Smooth muscle cell (in vitro differentiated cells): Measurements from ENCODE around the gene SELENOS. TPM values are rescaled to one million over a fixed set of nuclear protein-coding genes. Genes with fewer than 3 reads are reported as not detected.

Experiments
- DNase-seq: peaks from one replicate; lab custom pipeline; 2025; ENCODE audit not compliant: unreplicated experiment; lab: John Stamatoyannopoulos, UW
- H2AFZ ChIP-seq: fragments of 200-600 bp; sonication (generic); 2 replicates; pipeline ENCODE4 v1.6.0; 2016; ENCODE audit warnings: antibody characterized with exemption, low read depth, mild to moderate bottlenecking
- H3F3A ChIP-seq: fragments of 200-600 bp; sonication (generic); 2 replicates; pipeline ENCODE4 v1.6.0; 2017; ENCODE audit warnings: antibody characterized with exemption, low read depth
- H3K27ac ChIP-seq: fragments of 200-600 bp; sonication (generic); 2 replicates; pipeline ENCODE4 v1.5.1; 2016; ENCODE audit warnings: low read depth, mild to moderate bottlenecking
- H3K27me3 ChIP-seq: fragments of 200-600 bp; sonication (generic); 2 replicates; pipeline ENCODE4 v1.6.1; 2016; ENCODE audit warnings: low read depth, mild to moderate bottlenecking
- H3K36me3 ChIP-seq: fragments of 200-600 bp; sonication (generic); 2 replicates; pipeline ENCODE4 v1.5.1; 2016; ENCODE audit warnings: low read depth
- H3K4me1 ChIP-seq: fragments of 200-600 bp; sonication (generic); 2 replicates; pipeline ENCODE4 v1.5.1; 2016; ENCODE audit warnings: low read depth
- H3K4me2 ChIP-seq: fragments of 200-600 bp; sonication (generic); 2 replicates; pipeline ENCODE4 v1.6.0; 2016; ENCODE audit warnings: mild to moderate bottlenecking
- H3K4me3 ChIP-seq: fragments of 200-600 bp; sonication (generic); 2 replicates; pipeline ENCODE4 v1.5.1; 2016; ENCODE audit warnings: mild to moderate bottlenecking
- H3K79me2 ChIP-seq: fragments of 200-600 bp; sonication (generic); 2 replicates; pipeline ENCODE4 v1.6.0; 2016; ENCODE audit warnings: low read depth, mild to moderate bottlenecking
- H3K9ac ChIP-seq: fragments of 200-600 bp; sonication (generic); 2 replicates; pipeline ENCODE4 v1.6.0; 2016; ENCODE audit warnings: low read depth
- H3K9me3 ChIP-seq: fragments of 200-600 bp; sonication (generic); replicated peaks from 2 replicates; pipeline ENCODE4 v1.5.1; 2016; ENCODE audit warnings: low read depth
- H4K20me1 ChIP-seq: fragments of 200-600 bp; sonication (generic); 2 replicates; pipeline ENCODE4 v1.6.0; 2016; ENCODE audit warnings: low read depth
- WGBS: methylation state at CpG from one replicate; pipeline ENCODE4 v1.1.7; 2016; ENCODE audit warnings: low lambda C conversion rate; 5-methylcytosine and 5-hydroxymethylcytosine counted together
- polyA plus RNA-seq: library from polyadenylated mRNA; unstranded; fragments of >200 nt; fragmentation: Nextera tagmentation; extraction: Ambion mirVana; gene quantifications from 2 replicates; pipeline ENCODE4 v1.2.1, GENCODE V29; 2016
- total RNA-seq: library from RNA; depleted of rRNA; stranded (reverse); fragments of >200 nt; gene quantifications from 2 replicates; pipeline ENCODE4 v1.2.3, GENCODE V29; 2014
- TF ChIP-seq, protein P1 (sequence below): fragments of 200-600 bp; sonication (generic); IDR thresholded peaks from 2 replicates; pipeline ENCODE4 v1.5.1; 2017; ENCODE audit warnings: borderline replicate concordance, mild to moderate bottlenecking, antibody characterized with exemption; ENCODE audit not compliant: insufficient read depth, poor library complexity, severe bottlenecking

The SELENOS gene
- total and polyA plus RNA-seq, 2 experiments from 2014 or later = 108 to 130 TPM

DNA sequence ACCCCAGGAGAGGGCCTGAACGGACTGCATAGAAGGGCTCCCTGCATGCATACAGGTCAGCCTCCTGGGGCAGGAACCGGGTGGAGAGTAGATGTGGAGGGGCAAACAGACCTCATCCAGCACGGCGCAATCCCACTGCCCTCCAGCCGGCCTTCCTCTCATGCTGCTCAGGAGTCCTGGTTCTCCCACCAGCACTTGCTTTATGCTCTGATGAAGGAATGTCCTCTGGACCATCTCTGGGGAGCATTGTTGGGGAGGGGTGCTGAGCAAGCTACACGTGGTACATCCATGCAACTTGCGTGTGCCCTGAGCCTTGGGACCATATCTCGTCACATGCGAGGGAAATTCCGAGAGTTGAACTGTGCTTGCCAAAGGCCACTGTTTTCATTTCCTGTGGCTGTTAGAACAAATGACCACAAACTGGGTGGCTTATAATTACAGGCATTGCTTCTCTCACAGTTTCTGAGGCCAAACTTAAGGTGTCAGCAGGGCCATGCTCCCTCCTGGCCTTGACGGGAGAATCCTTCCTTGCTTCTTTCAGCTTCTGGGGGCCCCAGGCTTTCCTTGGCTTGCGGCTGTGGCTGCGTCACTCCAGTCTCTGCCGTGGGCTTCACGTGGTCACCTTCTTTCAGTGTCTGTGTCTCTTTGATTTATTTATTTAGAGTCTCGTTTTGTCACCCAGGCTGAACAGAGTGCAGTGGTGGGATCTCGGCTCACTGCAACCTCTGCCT is 12.2 kb downstream of the SELENOS start:
- WGBS = 93% methylated on average over 17 of the region's 17 CpGs
- Histone ChIP-seq H4K20me1 (no peaks in the 10 kb centered on the region), H3K79me2 (no peaks in the 10 kb centered on the region), H3K4me1 (no peaks in the 10 kb centered on the region), H3F3A (peaks cover 28% of the 10 kb centered on the region), H3K27me3 (no peaks in the 10 kb centered on the region), H3K4me3 (no peak overlapping the region), H2AFZ (no peak overlapping the region), H3K27ac (no peak overlapping the region), H3K4me2 (no peak overlapping the region), H3K36me3 (no peaks in the 10 kb centered on the region), H3K9me3 (no peaks in the 10 kb centered on the region), H3K9ac (no peak overlapping the region)
- TF ChIP-seq, protein P1, sequence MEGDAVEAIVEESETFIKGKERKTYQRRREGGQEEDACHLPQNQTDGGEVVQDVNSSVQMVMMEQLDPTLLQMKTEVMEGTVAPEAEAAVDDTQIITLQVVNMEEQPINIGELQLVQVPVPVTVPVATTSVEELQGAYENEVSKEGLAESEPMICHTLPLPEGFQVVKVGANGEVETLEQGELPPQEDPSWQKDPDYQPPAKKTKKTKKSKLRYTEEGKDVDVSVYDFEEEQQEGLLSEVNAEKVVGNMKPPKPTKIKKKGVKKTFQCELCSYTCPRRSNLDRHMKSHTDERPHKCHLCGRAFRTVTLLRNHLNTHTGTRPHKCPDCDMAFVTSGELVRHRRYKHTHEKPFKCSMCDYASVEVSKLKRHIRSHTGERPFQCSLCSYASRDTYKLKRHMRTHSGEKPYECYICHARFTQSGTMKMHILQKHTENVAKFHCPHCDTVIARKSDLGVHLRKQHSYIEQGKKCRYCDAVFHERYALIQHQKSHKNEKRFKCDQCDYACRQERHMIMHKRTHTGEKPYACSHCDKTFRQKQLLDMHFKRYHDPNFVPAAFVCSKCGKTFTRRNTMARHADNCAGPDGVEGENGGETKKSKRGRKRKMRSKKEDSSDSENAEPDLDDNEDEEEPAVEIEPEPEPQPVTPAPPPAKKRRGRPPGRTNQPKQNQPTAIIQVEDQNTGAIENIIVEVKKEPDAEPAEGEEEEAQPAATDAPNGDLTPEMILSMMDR = no peak
- DNase-seq = no peak

DNA sequence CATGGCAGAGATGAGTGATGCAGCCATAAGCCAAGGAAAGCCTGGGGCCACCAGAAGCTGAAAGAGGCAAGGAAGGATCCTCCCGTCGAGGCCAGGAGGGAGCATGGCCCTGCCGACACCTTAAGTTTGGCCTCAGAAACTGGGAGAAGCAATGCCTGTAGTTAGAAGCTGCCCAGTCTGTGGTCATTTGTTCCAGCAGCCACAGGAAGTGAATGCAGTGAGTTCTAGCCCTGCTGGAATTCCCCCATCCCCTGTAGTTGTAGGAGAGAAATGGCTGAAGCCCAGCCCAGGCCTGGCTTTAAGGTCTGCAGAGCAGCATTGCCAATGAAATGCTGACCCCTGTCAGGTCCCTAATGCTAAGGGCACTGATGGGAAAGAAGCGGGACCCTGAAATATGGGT is 13.3 kb downstream of the SELENOS start:
- H4K20me1 ChIP-seq = no peaks in the 10 kb centered on the region
- no peaks in the 10 kb centered on the region for H3K9me3 ChIP-seq
- no peaks in the 10 kb centered on the region for H3K27me3 ChIP-seq
- no peaks in the 10 kb centered on the region for H3K36me3 ChIP-seq
- 98% methylated on average over 4 of the region's 4 CpGs for WGBS
- H3K9ac ChIP-seq = no peak overlapping the region
- H3K79me2 ChIP-seq = no peaks in the 10 kb centered on the region
- DNase-seq = no peak
- H3K4me1 ChIP-seq = no peaks in the 10 kb centered on the region
- no peak overlapping the region for H2AFZ ChIP-seq
- TF ChIP-seq, protein P1 = no peak
- H3K4me3 ChIP-seq = no peak overlapping the region
- H3K27ac ChIP-seq = no peak overlapping the region
- peaks cover 21% of the 10 kb centered on the region for H3F3A ChIP-seq
- H3K4me2 ChIP-seq = no peak overlapping the region

DNA sequence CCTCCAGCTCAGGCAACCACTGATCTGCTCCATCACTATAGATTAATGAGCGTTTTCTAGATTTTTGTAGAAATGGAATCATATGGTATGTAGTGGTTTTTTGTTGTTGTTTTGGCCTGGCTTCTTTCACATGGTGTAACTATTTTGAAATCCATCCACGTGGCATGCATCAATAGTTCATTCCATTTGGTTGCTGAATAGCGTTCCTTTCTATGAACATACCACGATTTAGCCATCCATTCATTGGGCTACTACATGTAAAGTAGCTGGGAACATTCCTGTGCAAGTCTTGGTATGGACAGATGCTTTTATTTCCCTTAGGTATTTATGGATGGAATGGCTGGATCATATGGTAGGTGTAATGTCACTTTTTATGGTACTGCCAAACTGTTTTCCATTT is 14.7 kb downstream of the SELENOS start:
- Histone ChIP-seq H3K4me1 (no peaks in the 10 kb centered on the region), H2AFZ (no peak overlapping the region), H4K20me1 (no peaks in the 10 kb centered on the region), H3K9ac (no peak overlapping the region), H3K79me2 (no peaks in the 10 kb centered on the region), H3K4me2 (no peak overlapping the region), H3K27ac (no peak overlapping the region), H3F3A (peaks cover 8% of the 10 kb centered on the region), H3K4me3 (no peak overlapping the region), H3K36me3 (no peaks in the 10 kb centered on the region), H3K27me3 (no peaks in the 10 kb centered on the region), H3K9me3 (no peaks in the 10 kb centered on the region)
- DNase-seq = no peak
- 75% methylated on average over 4 of the region's 4 CpGs for WGBS
- TF ChIP-seq, protein P1 = no peak
